A673 (cell line): ENCODE measurements around the gene FES. TPM values are rescaled to one million over a fixed set of nuclear protein-coding genes. Genes with fewer than 3 reads are reported as not detected.

ENCODE experiments used
- Bru-seq: library from RNA; stranded (reverse); fragments of 400-500 nt; gene quantifications from one replicate; lab custom pipeline; 2021; lab: Mats Ljungman, UMichigan
- BruChase-seq, 2 experiments: library from RNA; stranded (reverse); fragments of 400-500 nt; gene quantifications; one replicate each; lab custom pipeline; 2021; lab: Mats Ljungman, UMichigan
- BruUV-seq: library from RNA; stranded (reverse); fragments of 400-500 nt; replicated peaks from 2 replicates; lab custom pipeline; 2021; lab: Mats Ljungman, UMichigan
- CTCF ChIA-PET: fragments of 300-600 bp; sonication (Branson Sonifier 250); formaldehyde crosslinking; loops from one replicate; lab custom pipeline; 2022; ENCODE audit warnings: antibody characterized with exemption; lab: Charles Lee
- POLR2A ChIA-PET: fragments of 300-600 bp; sonication (Branson Sonifier 250); formaldehyde crosslinking; loops from one replicate; lab custom pipeline; 2022; ENCODE audit warnings: antibody characterized with exemption; ENCODE audit not compliant: low non-redundant PET; lab: Charles Lee
- DNase-seq: peaks from one replicate; pipeline ENCODE4 v3.0.0-alpha.2; 2015; ENCODE audit warnings: low spot score
- H3K27ac ChIP-seq: fragments of 200-600 bp; sonication (generic); 2 replicates; pipeline ENCODE4 v1.5.1; 2016; ENCODE audit warnings: mixed run types, low read depth, mild to moderate bottlenecking, mixed read lengths, antibody characterized with exemption, low read length; ENCODE audit not compliant: poor library complexity, severe bottlenecking
- H3K27me3 ChIP-seq: fragments of 200-600 bp; sonication (generic); replicated peaks from 2 replicates; pipeline ENCODE4 v1.6.1; 2017; ENCODE audit warnings: mixed run types, low read depth, mild to moderate bottlenecking, mixed read lengths, antibody characterized with exemption, low read length; ENCODE audit not compliant: insufficient read depth, poor library complexity
- H3K36me3 ChIP-seq: fragments of 200-600 bp; sonication (generic); 2 replicates; pipeline ENCODE4 v1.6.1; 2016; ENCODE audit warnings: mixed run types, mild to moderate bottlenecking, mixed read lengths, antibody characterized with exemption, low read length; ENCODE audit not compliant: insufficient read depth, poor library complexity, severe bottlenecking
- H3K4me1 ChIP-seq: fragments of 200-600 bp; sonication (generic); 2 replicates; pipeline ENCODE4 v1.6.1; 2017; ENCODE audit warnings: mixed run types, mild to moderate bottlenecking, mixed read lengths, antibody characterized with exemption, low read length; ENCODE audit not compliant: insufficient read depth, poor library complexity, severe bottlenecking
- H3K4me3 ChIP-seq: fragments of 200-600 bp; sonication (generic); 2 replicates; pipeline ENCODE4 v1.5.1; 2016; ENCODE audit warnings: low read depth, mixed run types, mild to moderate bottlenecking, mixed read lengths, low read length; ENCODE audit not compliant: poor library complexity, severe bottlenecking
- H3K9me3 ChIP-seq: fragments of 200-600 bp; sonication (generic); 2 replicates; pipeline ENCODE4 v1.6.1; 2016; ENCODE audit warnings: mixed run types, low read depth, mild to moderate bottlenecking, mixed read lengths, antibody characterized with exemption, low read length; ENCODE audit not compliant: poor library complexity, severe bottlenecking
- EZH2 ChIP-seq: fragments of 200-600 bp; sonication (generic); IDR thresholded peaks from 2 replicates; pipeline ENCODE4 v1.6.1; 2017; ENCODE audit warnings: borderline replicate concordance, low read depth, mild to moderate bottlenecking, mixed read lengths, antibody characterized with exemption, low read length; ENCODE audit not compliant: poor library complexity, severe bottlenecking
- intact Hi-C: fragments of 100-400 bp; cut with micrococcal nuclease; formaldehyde crosslinking; loops from one replicate; pipeline ENCODE4 v1.10.0; 2022; ENCODE audit not compliant: unreplicated experiment
- long read RNA-seq: library from polyadenylated mRNA; stranded (forward); transcript quantifications from one replicate; pipeline ENCODE4 v2.0.0, GENCODE V29; 2022
- total RNA-seq: library from RNA; stranded (reverse); gene quantifications from 2 replicates; pipeline ENCODE4 v1.2.3, GENCODE V29; 2021
- TF ChIP-seq, protein P1 (sequence below): fragments of 300-800, 200-600 bp; sonication (generic); conservative IDR thresholded peaks from 2 replicates; pipeline ENCODE4 v1.5.1; 2017; ENCODE audit warnings: low read depth, mild to moderate bottlenecking, antibody characterized with exemption, low read length, moderate library complexity, mixed read lengths

FES gene
- total RNA-seq (1.3 and 3.8 TPM in 2 replicates), Bru-seq, nascent RNA (percentile 24 among the genes with signal in this experiment), BruChase-seq, experiment 1, labeled RNA remaining after a 2-hour chase (percentile 19 among the genes with signal in this experiment), BruChase-seq, experiment 2, labeled RNA remaining after a 6-hour chase (percentile 37 among the genes with signal in this experiment)
- long read RNA-seq, partial matches to known transcripts = 3 of 4 reads
- long read RNA-seq, other reads (novel, unspliced or antisense) = 1 of 4 reads

DNA sequence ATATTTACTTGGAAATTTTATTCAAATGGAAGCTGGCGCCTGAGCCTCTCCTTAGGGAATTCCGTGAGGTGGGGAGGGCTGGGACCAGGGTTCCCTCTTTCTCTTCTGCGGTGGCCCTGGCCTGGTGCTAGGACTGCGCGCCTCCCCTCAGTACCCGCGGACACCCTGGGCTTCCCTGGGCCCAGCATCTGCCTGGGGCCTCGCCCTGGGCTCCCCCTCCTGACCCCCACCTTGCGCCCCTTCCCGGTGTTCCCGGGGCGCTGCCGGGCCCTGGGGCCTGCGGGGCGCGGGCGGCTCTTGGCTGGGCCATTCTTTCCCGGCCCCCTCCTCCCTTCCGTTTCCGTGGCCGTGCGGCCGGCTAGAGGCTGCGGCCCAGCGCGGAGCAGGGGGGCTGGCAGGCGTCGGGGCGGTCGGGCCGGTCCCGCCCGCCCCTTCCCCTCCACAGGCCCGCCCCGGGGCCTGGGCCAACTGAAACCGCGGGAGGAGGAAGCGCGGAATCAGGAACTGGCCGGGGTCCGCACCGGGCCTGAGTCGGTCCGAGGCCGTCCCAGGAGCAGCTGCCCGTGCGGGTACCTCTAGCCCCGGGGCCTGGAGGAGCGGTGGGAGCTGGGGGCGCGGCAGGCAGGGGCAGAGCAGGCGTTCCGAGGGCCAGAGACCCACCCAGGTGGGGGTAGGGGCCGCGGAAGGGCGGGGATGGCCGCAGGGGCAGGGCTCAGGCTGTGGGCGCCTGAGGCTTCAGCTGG is at the start of gene FES:
TSS of gene FES (plus strand) at position 529 of the 743 bp plus-strand sequence. CDS start 542 bp downstream, outside the sequence.
- intact Hi-C loops = no loop called here
- peak within 1 kb of the TSS; percentile 42 for H3K27ac ChIP-seq
- H3K27me3 ChIP-seq = no peaks in the 10 kb centered on the region
- no peak within 1 kb of the TSS for H3K4me3 ChIP-seq
- no TSS peak for BruUV-seq
- TF ChIP-seq, protein P1, sequence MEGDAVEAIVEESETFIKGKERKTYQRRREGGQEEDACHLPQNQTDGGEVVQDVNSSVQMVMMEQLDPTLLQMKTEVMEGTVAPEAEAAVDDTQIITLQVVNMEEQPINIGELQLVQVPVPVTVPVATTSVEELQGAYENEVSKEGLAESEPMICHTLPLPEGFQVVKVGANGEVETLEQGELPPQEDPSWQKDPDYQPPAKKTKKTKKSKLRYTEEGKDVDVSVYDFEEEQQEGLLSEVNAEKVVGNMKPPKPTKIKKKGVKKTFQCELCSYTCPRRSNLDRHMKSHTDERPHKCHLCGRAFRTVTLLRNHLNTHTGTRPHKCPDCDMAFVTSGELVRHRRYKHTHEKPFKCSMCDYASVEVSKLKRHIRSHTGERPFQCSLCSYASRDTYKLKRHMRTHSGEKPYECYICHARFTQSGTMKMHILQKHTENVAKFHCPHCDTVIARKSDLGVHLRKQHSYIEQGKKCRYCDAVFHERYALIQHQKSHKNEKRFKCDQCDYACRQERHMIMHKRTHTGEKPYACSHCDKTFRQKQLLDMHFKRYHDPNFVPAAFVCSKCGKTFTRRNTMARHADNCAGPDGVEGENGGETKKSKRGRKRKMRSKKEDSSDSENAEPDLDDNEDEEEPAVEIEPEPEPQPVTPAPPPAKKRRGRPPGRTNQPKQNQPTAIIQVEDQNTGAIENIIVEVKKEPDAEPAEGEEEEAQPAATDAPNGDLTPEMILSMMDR = no peak
- TF ChIP-seq EZH2 = no peak
- DNase-seq = no peak
- H3K9me3 ChIP-seq = no peaks in the 10 kb centered on the region
- POLR2A ChIA-PET = no interaction called here
- CTCF ChIA-PET = interaction anchor here (0.5 to 0.6 kb wide), 2 partner anchors 236 to 281 kb away, joined by 3 read pairs; no protein-coding TSS in a partner anchor
- H3K36me3 ChIP-seq = peaks cover 21% of the 10 kb centered on the region
- H3K4me1 ChIP-seq = no peaks in the 10 kb centered on the region

DNA sequence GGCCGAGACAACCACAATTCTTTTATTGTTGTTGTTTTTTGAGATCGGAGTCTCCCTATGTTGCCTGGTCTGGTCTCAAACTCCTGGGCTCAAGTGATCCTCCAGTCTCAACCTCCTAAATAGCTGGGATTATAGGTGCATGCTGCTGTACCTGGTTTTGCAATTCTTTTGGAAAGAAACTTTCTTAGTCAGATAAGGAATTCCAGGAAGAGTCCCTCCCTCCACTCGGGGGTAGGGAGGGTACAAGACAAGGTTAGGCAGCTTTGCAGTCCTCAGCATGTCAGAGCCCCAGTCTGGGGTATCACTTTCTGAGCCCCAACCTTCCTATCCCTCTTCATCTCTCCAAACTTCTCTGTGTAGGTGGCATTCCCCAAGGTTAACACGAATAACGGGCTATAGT is 49.7 kb upstream of the FES start:
- DNase-seq = no peak
- H3K27me3 ChIP-seq = no peaks in the 10 kb centered on the region
- no peak overlapping the region for H3K27ac ChIP-seq
- H3K9me3 ChIP-seq = no peaks in the 10 kb centered on the region
- intact Hi-C loops = no loop called here
- ChIA-PET CTCF (no interaction called here), POLR2A (interaction anchor here (0.7 kb wide), 1 partner anchor 710 kb away, joined by 3 read pairs; no protein-coding TSS in a partner anchor)
- H3K4me1 ChIP-seq = peaks cover 8% of the 10 kb centered on the region
- TF ChIP-seq EZH2 = no peak
- TF ChIP-seq, protein P1 = no peak
- no peaks in the 10 kb centered on the region for H3K36me3 ChIP-seq
- no TSS peak for BruUV-seq
- H3K4me3 ChIP-seq = no peak overlapping the region

DNA sequence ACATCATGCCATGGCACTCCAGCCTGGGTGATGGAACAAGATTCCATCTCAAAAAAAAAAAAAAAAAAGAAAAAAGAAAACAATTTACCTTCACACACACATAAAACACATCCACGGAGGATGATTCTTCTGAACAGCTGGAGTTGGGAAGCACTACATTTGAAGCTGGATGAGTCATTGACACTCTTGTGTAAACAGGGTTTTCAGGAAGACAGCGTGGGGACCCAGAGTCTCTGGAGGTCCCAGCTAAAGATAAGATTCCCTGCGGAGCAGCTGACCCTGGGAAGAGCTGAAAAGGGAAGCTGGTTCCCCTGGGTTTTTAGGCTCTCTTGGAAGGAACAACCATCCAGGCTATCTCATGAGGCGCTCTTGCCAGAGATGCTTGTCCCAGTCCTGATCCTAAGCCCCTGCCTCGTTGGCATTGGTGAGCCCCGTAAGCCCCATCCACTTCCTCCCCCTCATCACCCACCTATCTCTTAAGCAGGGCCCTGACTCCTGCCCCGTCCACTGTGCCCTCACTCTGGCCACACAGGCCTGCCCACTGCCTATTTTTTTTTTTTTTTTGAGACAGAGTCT is 47.9 kb upstream of the FES start:
- peaks cover 16% of the 10 kb centered on the region for H3K4me1 ChIP-seq
- ChIA-PET POLR2A (no interaction called here), CTCF (interaction anchor here (0.7 kb wide), 1 partner anchor 98 kb away, joined by 7 read pairs; no protein-coding TSS in a partner anchor)
- DNase-seq = peak; percentile 68
- no peaks in the 10 kb centered on the region for H3K36me3 ChIP-seq
- H3K27me3 ChIP-seq = no peaks in the 10 kb centered on the region
- no peaks in the 10 kb centered on the region for H3K9me3 ChIP-seq
- intact Hi-C loops = no loop called here
- no peak overlapping the region for H3K4me3 ChIP-seq
- BruUV-seq = no TSS peak
- no peak overlapping the region for H3K27ac ChIP-seq
- TF ChIP-seq EZH2 = no peak
- TF ChIP-seq, protein P1 = no peak
